ENCODE results near the gene MAGOH.

DNA sequence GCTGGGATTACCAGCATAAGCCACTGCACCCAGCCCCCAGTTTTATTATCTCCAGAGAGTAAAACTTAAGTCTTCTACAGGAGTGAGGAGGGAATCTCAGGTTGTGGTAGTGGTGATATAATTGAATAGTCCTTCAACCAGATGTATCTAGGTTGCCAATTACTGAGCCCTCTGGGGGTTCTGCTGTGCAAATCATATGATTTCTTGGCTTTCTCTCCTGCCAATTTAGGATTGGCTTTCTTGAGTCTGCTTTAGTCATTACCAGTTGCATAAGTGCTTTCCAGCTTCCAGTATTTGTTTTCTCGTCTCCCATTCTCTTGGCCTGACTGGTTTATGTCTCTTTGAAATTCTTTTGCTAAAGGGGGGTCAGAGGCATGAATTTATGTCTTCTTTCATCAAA lies 30.6 kb downstream of the MAGOH start:
- no peak for TF ChIP-seq POLR2A (IDR thresholded peaks at IDR 0.05; ENCODE audit: extremely low read depth, insufficient read length)
- TF ChIP-seq, protein P1, sequence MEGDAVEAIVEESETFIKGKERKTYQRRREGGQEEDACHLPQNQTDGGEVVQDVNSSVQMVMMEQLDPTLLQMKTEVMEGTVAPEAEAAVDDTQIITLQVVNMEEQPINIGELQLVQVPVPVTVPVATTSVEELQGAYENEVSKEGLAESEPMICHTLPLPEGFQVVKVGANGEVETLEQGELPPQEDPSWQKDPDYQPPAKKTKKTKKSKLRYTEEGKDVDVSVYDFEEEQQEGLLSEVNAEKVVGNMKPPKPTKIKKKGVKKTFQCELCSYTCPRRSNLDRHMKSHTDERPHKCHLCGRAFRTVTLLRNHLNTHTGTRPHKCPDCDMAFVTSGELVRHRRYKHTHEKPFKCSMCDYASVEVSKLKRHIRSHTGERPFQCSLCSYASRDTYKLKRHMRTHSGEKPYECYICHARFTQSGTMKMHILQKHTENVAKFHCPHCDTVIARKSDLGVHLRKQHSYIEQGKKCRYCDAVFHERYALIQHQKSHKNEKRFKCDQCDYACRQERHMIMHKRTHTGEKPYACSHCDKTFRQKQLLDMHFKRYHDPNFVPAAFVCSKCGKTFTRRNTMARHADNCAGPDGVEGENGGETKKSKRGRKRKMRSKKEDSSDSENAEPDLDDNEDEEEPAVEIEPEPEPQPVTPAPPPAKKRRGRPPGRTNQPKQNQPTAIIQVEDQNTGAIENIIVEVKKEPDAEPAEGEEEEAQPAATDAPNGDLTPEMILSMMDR (IDR thresholded peaks at IDR 0.05; ENCODE audit: low read depth, low read length), result no peak
